Activated T-cell treated with anti-CD3 and anti-CD28 coated beads for 24 hours (primary cell): ENCODE data around the gene CNOT4.

Experiments used
- DNase-seq: peaks from one replicate; pipeline ENCODE4 v3.0.0-alpha.2; 2020; ENCODE audit warnings: low read depth

The CNOT4 gene, protein sequence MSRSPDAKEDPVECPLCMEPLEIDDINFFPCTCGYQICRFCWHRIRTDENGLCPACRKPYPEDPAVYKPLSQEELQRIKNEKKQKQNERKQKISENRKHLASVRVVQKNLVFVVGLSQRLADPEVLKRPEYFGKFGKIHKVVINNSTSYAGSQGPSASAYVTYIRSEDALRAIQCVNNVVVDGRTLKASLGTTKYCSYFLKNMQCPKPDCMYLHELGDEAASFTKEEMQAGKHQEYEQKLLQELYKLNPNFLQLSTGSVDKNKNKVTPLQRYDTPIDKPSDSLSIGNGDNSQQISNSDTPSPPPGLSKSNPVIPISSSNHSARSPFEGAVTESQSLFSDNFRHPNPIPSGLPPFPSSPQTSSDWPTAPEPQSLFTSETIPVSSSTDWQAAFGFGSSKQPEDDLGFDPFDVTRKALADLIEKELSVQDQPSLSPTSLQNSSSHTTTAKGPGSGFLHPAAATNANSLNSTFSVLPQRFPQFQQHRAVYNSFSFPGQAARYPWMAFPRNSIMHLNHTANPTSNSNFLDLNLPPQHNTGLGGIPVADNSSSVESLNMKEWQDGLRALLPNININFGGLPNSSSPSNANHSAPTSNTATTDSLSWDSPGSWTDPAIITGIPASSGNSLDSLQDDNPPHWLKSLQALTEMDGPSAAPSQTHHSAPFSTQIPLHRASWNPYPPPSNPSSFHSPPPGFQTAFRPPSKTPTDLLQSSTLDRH

GRCh38 chr7:135509839-135510591, at the start of gene CNOT4:
CNOT4 (minus strand) TSS chr7:135510102; CDS start chr7:135438331, 71,771 bp downstream.
- DNase-seq, result peak; percentile 97

DNA sequence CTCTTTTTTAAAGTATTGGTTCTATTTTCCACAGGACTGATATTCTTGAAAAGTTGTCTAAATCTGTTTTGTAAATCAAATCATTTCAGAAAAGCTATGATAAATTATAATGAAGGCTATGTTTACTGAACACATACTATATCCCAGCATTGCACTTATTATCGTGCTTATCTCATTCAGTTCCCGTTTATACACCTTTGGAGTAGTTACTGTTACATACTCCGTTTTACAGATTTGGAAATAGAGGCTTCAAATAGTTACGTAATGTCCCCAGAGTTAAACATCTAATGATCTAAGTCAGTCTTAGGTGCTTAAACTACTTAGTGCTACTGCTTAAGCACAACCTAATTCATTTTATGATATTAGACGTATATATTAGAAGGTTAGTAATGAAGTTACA, 49.0 kb upstream of the CNOT4 start:
- DNase-seq, result no peak

DNA sequence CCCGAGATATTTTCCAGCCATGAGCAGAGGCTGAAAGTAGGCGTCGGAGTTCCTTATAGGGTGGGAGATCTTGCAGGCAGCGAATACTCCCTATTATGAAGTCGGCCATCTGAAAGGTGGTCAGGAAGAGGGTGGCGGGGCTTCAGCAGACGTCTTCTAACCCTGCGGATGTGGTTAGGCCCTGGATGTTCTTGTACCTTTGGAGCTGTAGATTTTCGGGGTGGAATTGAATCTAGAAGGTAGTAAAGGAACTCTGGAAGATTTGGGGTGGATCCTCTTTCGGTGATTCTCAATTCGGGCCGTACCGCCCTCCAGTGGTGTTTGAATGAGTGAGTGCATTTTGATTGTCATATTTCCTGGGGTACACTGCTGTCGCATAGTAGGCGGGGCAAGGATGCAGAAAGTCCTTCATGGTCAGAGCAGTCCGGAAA, 48.5 kb upstream of the CNOT4 start:
- peak; percentile 48 for DNase-seq

DNA sequence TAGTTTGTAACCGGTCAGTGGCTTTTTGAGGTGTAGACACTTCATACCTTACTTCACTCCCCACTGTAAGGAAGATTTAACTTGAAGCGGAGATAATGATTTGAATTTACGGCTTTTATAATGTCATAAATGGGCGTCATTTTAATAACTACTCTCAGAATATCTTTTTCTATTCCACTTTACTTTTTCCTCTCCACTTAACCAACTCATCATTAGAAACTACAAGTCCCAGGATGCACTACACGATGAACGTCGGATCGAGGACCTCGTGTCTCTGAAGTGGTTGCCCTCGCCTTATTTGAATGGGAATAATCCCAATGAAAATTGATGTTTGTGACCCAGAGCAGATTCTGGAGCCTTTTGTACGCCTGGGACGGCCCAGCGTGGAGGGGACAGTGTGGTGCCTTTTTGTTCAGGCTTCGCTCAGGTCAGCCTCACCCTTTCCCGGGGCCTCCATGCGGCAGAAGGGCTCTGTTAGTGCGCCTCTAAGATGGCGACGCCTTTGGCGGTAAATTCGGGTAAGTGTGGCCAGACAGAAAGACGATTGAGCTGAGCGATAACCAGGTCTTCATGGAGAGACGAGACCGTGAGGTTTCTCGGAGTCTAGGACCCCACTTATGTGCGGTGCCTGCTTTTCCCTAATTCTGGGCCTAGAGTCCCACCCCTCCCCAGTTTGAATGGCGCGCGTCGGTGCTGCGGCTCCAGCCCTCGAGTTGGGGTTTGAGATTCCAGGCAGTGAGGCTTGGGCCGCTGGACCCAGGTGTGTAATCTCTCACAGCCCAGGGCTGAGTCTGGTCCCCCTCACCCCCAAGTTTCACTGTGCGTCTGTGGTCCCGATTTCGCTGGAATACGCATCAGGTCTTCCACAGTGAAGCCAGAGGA, 47.8 kb upstream of the CNOT4 start, which contains the start of gene NUP205:
NUP205 (plus strand) TSS at position 463 of the 882 bp plus-strand sequence; CDS start at position 491, 28 bp downstream.
- peak; percentile 69 for DNase-seq

DNA sequence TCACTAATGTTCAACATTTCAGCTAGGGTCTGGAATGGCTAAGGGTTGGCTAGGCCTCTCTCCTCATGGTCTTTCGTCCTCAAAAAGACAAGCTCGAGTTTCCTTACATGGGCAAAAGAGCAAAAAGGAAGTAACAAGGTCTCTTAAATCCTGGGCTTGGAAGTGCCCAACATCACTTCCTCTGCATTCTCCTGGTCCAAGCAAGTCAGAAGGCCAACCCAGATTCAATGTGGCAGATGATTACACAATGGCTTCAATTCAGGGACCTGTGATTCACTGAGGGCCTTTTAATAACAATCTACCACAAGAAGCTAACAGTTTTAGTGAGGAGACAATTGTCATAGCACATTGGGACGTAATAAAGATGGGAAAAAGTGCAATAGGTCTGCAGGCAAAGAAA, 43.4 kb upstream of the CNOT4 start:
- DNase-seq, result no peak

DNA sequence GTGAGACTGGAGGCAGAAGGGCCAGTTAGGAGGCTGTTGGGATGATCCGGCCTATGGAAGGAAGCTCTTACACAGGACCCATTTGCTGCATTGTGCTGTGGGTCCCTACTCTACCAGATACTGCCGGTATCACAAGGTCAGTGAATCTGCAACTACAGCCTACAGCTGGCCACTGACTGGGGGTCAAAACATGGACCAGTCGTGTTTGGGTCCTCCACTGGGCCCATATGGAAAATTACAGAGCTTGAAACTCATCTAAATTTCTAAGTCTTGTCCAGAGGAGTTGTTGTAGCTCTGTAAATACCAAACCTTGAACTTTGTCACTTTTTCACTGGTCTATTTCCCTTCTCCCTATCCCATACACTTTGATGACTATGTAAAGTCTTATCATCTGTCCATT, 42.2 kb upstream of the CNOT4 start:
- no peak for DNase-seq

GRCh38 chr7:135550196-135550595, 40.3 kb upstream of the CNOT4 start:
- no peak for DNase-seq

DNA sequence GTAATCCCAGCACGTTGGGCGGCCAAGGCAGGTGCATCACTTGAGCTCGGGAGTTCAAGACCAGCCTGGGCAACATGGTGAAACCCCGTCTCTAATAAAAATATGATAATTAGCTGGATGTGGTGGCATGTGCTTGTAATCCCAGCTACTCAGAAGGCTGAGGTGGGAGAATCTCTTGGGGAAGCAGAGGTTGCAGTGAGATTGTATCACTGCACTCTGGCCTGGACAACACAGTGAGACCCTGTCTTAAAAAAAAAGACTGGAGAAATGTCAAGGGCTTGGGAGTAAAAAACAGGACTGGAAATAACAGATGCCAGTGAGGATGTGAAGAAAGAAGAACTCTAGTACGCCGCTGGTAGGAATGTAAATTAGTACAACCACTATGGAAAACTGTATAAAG, 31.1 kb upstream of the CNOT4 start:
- no peak for DNase-seq

GRCh38 chr7:135539629-135540028, 29.7 kb upstream of the CNOT4 start:
- no peak for DNase-seq

GRCh38 chr7:135538376-135538775, 28.5 kb upstream of the CNOT4 start:
- no peak for DNase-seq

DNA sequence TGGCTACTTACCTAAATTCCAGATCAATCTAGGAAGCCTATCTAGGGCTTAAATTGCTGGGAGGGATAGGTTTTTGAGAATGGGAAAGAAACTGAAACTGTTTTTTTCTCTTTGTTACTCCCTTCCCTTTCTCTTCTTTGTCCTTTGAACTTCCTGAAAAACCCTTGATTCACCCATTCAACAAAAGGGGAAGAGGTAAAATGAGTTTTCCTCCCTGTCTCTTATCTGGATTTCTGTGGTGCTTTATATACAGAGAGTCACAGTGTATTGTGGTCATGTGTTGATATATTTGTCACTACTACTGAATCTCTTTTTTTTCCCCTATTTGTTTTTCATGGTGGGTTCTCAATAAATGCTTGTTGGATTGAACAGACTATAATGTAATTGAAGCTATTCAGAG, 28.0 kb upstream of the CNOT4 start:
- DNase-seq, result no peak

GRCh38 chr7:135537453-135537852, 27.6 kb upstream of the CNOT4 start:
- DNase-seq, result no peak

- no peak for DNase-seq
Measured at GRCh38 chr7:135536150-135536549, 26.2 kb upstream of the CNOT4 start.

DNA sequence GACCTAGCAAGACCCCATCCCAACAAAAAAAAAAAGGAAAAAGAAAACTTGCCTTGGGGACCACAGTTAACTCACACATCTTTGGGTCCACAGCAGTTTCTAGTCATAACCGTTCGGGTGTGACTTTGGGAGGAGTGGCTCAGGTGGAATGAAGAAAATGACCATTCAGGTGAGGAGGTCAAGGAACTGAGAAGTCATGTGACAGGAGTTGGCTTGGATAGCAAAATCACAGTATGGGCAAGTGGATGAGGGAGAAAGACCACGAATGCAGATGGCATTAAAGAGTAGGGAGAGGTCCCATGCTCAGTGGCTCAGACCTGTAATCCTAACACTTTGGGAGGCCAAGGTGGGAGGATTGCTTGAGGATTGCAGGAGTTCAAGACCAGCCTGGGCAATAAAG, 17.1 kb upstream of the CNOT4 start:
- DNase-seq, result no peak

DNA sequence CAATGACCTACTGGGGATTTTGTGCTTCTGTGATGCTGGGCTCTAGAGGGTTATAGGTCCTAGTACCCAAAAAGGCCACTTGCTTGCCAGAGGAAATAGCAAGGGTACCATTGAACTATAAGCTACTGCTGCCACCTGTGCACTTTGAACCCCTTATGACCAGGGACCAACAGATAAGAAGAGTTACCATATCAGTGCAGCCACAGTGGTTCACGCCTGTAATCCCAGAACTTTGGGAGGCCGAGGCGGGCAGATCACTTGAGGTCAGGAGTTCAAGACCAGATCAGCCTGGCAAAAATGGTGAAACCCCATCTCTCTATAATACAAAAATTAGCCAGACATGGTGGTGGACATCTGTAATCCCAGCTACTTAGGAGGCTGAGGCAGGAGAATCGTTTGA, 15.5 kb upstream of the CNOT4 start:
- no peak for DNase-seq

DNA sequence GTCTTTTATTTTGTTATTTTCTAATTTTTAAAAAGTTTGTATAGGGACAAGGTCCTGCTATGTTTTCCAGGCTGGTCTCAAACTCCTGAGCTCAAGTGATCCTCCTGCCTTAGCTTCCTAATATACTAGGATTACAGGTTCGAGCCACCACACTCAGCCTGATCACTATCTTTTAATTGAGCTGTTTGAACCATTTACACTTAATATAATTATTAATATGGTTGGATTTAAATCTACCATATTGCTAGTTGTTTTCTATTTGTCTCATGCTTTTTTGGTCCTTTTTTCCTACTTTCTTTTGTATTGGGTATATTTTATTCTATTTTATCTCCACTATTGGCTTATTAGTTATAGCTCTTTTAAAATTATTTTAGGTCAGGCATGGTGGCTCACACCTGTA, 13.2 kb upstream of the CNOT4 start:
- no peak for DNase-seq

GRCh38 chr7:135522509-135522908, 12.6 kb upstream of the CNOT4 start:
- DNase-seq, result no peak

DNA sequence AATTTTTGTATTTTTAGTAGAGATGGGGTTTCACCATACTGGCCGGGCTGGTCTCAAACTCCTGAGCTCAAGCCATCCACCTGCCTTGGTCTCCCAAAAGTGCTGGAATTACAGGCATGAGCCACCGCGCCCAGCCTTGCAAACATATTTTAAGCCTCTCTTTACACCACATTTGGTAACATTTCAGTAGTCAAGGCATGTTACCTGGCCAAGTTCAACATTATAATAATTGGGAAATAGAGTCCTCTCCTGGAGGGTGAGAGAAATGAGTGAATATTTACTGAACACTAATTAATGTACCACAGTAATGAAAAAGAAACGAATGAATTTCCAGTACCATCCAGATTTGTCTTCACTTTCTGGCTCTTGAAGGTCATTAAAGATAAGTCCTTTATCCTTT, 10.0 kb upstream of the CNOT4 start:
- no peak for DNase-seq

DNA sequence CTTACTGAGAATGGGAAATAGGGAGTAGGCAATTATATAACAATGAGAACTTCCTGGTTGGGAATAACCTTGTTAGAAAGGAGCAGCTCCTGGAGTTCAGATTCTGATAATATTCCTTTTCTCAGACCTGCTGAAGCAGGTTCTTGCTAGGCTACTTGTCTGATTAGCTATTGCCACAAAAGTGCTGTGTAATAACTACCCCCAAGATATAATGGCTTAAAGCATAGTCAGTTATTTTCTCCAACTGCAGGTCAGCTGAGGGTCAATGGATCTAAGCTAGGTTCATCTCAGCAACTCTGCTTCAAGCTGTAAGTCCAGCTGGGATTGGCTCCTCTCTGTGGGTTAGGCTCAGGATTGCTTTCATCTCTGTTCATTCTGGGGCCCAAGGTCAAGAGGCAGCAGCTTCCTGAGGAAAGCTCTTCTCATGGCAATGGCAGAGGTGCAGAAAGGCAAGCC, 9.4 kb upstream of the CNOT4 start:
- DNase-seq, result no peak

GRCh38 chr7:135518748-135519147, 8.8 kb upstream of the CNOT4 start:
- DNase-seq, result no peak

DNA sequence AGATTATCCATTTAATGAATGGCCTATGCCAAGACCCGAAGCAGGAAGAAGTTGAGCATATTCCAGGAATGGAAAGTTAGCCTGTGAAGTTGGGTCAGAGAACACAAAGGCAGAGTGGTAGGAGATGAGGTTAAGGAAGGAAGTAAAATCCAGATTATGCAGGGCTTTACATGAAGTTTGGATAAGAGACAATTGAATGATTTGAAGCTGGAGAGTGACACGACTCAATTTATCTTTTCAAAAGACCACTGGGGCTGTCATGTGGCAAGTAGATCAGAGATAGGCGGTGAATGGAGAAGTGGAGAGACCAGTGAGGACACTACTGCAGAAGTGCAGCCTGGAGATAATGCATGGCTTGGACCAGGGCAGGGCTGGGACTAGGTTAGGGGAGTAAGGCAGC, 7.2 kb upstream of the CNOT4 start:
- no peak for DNase-seq

DNA sequence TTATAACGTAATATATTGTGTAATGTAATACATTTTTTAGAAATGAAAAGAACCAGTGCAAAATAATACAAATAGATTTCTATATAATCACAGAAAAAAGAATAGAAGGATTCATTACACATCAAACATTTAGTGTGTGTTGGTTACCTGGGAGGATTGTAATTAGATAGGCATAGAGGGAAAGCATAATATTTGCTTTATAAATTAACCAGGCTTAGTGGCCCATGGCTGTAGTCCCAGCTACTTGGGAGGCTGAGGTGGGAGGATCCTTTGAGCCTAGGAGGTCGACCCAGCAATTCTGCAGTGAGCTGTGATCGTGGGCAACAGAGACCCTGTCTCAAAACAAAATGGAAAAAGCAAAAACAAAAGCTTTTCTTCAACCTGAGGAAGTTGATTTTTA, 5.0 kb upstream of the CNOT4 start:
- DNase-seq, result no peak
